ENCODE results near the gene SPIRE1.

Gene SPIRE1

DNA sequence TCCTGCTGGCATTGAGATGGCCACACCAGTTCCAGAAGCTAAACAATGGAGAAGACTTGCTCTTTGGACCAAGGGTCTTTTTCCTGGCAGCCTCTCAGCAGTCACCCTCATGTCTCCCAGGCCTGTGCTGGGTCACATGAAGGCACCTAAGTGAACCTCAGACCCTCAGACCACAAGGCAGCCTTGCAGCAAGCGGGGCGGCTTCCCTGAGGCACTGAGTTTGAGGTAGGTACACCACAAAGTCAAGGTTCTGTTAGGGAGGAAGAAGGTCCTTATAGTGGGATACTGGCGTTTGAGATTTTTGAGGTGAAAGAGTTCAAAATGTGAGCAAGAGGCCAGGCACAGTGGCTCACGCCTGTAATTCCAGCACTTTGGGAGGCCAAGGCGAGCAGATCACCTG lies 258.7 kb downstream of the SPIRE1 start:
- Histone ChIP-seq H3F3A (ENCODE audit: low read depth) (no peaks in the 10 kb centered on the region), H3K4me2 (ENCODE audit: low read depth, low read length, poor library complexity, severe bottlenecking) (no peak overlapping the region)
- TF ChIP-seq EZH2phosphoT487 (IDR thresholded peaks at IDR 0.05; ENCODE audit: borderline replicate concordance) = no peak
- TF ChIP-seq, protein P1, sequence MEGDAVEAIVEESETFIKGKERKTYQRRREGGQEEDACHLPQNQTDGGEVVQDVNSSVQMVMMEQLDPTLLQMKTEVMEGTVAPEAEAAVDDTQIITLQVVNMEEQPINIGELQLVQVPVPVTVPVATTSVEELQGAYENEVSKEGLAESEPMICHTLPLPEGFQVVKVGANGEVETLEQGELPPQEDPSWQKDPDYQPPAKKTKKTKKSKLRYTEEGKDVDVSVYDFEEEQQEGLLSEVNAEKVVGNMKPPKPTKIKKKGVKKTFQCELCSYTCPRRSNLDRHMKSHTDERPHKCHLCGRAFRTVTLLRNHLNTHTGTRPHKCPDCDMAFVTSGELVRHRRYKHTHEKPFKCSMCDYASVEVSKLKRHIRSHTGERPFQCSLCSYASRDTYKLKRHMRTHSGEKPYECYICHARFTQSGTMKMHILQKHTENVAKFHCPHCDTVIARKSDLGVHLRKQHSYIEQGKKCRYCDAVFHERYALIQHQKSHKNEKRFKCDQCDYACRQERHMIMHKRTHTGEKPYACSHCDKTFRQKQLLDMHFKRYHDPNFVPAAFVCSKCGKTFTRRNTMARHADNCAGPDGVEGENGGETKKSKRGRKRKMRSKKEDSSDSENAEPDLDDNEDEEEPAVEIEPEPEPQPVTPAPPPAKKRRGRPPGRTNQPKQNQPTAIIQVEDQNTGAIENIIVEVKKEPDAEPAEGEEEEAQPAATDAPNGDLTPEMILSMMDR (conservative IDR thresholded peaks at IDR 0.05; ENCODE audit: low read length) = no peak

DNA sequence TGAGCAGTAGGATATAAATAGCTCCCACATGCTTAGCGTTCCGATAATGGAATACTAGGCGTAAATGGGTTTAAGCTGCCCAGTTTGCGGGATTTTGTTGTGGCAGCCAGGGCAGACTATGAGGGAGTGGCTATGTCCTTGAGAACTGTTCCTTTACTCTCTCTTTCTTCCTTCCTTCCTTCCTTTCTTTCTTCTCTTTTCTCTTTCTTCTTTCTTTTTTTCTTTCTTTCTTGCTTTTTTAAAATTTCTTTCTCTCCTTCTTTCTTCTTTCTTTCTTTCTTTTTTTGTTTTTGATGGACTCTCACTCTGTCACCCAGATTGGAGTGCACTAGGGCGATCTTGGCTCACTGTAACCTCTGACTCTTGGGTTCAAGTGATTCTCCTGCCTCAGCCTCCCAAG lies 259.3 kb downstream of the SPIRE1 start:
- Histone ChIP-seq H3K36me3 (ENCODE audit: insufficient read depth, low read length) (no peaks in the 10 kb centered on the region), H3F3A (ENCODE audit: low read depth) (no peaks in the 10 kb centered on the region), H3K4me1 (ENCODE audit: insufficient read depth, low read length, poor library complexity, severe bottlenecking) (no peaks in the 10 kb centered on the region), H3K79me2 (ENCODE audit: insufficient read depth, low read length) (no peaks in the 10 kb centered on the region), H3K4me3 (ENCODE audit: low read length, poor library complexity, severe bottlenecking) (no peak overlapping the region), H3K9ac (ENCODE audit: low read depth, low read length, poor library complexity, severe bottlenecking) (no peak overlapping the region), H3K9me3 (ENCODE audit: insufficient read depth, low read depth, low read length) (no peaks in the 10 kb centered on the region), H2AFZ (ENCODE audit: low read length) (no peak overlapping the region), H3K4me2 (ENCODE audit: low read depth, low read length, poor library complexity, severe bottlenecking) (no peak overlapping the region), H3K9me2 (replicated peaks; ENCODE audit: low read depth, low read length) (no peaks in the 10 kb centered on the region), H3K27me3 (ENCODE audit: insufficient read depth, low read length, poor library complexity, severe bottlenecking) (no peaks in the 10 kb centered on the region), H4K20me1 (ENCODE audit: insufficient read depth, low read length, poor library complexity, severe bottlenecking) (no peaks in the 10 kb centered on the region)
- no peak for TF ChIP-seq EZH2phosphoT487 (IDR thresholded peaks at IDR 0.05; ENCODE audit: borderline replicate concordance)
- TF ChIP-seq, protein P1 (conservative IDR thresholded peaks at IDR 0.05; ENCODE audit: low read length) = no peak

More for the DNA sequence above, 258.7 kb downstream of the SPIRE1 start:
- H3K79me2 ChIP-seq (ENCODE audit: insufficient read depth, low read length) = no peaks in the 10 kb centered on the region
- H3K27me3 ChIP-seq (ENCODE audit: insufficient read depth, low read length, poor library complexity, severe bottlenecking) = no peaks in the 10 kb centered on the region
- H3K4me3 ChIP-seq (ENCODE audit: low read length, poor library complexity, severe bottlenecking) = no peak overlapping the region
- H3K9ac ChIP-seq (ENCODE audit: low read depth, low read length, poor library complexity, severe bottlenecking) = no peak overlapping the region
- H3K9me2 ChIP-seq (replicated peaks; ENCODE audit: low read depth, low read length) = no peaks in the 10 kb centered on the region
- no peaks in the 10 kb centered on the region for H4K20me1 ChIP-seq (ENCODE audit: insufficient read depth, low read length, poor library complexity, severe bottlenecking)
- H3K4me1 ChIP-seq (ENCODE audit: insufficient read depth, low read length, poor library complexity, severe bottlenecking) = no peaks in the 10 kb centered on the region
- H3K9me3 ChIP-seq (ENCODE audit: insufficient read depth, low read depth, low read length) = no peaks in the 10 kb centered on the region
- H2AFZ ChIP-seq (ENCODE audit: low read length) = no peak overlapping the region
- H3K36me3 ChIP-seq (ENCODE audit: insufficient read depth, low read length) = no peaks in the 10 kb centered on the region

DNA sequence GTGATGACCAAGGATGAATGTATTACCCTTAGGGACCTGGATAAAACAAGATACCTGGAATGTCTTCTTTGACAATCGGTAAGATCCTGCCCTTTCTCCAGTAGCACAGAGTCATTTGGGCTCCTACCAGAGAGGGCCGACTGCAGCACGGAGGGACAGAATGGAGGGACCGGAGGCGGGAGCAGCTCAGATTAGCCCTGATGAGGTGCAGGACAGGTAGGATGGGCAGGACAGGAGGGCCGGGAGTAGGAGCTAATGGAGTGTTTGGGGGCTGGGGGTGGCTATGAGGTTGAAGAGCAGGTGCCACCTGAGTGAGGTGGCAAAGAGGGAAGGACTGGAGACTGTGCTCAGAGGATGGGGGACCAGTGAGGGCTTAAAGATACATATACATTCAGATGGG lies 260.1 kb downstream of the SPIRE1 start:
- H4K20me1 ChIP-seq (ENCODE audit: insufficient read depth, low read length, poor library complexity, severe bottlenecking) = no peaks in the 10 kb centered on the region

More for the DNA sequence above, 260.1 kb downstream of the SPIRE1 start:
- Histone ChIP-seq H3F3A (ENCODE audit: low read depth) (no peaks in the 10 kb centered on the region), H3K4me2 (ENCODE audit: low read depth, low read length, poor library complexity, severe bottlenecking) (no peak overlapping the region), H3K4me3 (ENCODE audit: low read length, poor library complexity, severe bottlenecking) (no peak overlapping the region), H3K36me3 (ENCODE audit: insufficient read depth, low read length) (no peaks in the 10 kb centered on the region), H3K9ac (ENCODE audit: low read depth, low read length, poor library complexity, severe bottlenecking) (no peak overlapping the region), H3K27me3 (ENCODE audit: insufficient read depth, low read length, poor library complexity, severe bottlenecking) (no peaks in the 10 kb centered on the region), H3K9me2 (replicated peaks; ENCODE audit: low read depth, low read length) (no peaks in the 10 kb centered on the region), H2AFZ (ENCODE audit: low read length) (no peak overlapping the region), H3K4me1 (ENCODE audit: insufficient read depth, low read length, poor library complexity, severe bottlenecking) (no peaks in the 10 kb centered on the region), H3K79me2 (ENCODE audit: insufficient read depth, low read length) (no peaks in the 10 kb centered on the region), H3K9me3 (ENCODE audit: insufficient read depth, low read depth, low read length) (no peaks in the 10 kb centered on the region)
- no peak for TF ChIP-seq EZH2phosphoT487 (IDR thresholded peaks at IDR 0.05; ENCODE audit: borderline replicate concordance)
- TF ChIP-seq, protein P1 (conservative IDR thresholded peaks at IDR 0.05; ENCODE audit: low read length) = no peak

Data from Loucy (cell line).